ENCODE data around the gene CCN5. TPM values are rescaled to one million over a fixed set of nuclear protein-coding genes. Genes with fewer than 3 reads are reported as not detected.
A peak's percentile ranks its signal among the peaks of the same experiment; 100 is the strongest.

The CCN5 gene
- total and polyA plus RNA-seq, 2 of the 13 experiments (the other 11 are each of a cell fraction or from before 2014, with no cell fraction given), result 0.12 TPM; not detected in 1

- TF ChIP-seq, protein P1, sequence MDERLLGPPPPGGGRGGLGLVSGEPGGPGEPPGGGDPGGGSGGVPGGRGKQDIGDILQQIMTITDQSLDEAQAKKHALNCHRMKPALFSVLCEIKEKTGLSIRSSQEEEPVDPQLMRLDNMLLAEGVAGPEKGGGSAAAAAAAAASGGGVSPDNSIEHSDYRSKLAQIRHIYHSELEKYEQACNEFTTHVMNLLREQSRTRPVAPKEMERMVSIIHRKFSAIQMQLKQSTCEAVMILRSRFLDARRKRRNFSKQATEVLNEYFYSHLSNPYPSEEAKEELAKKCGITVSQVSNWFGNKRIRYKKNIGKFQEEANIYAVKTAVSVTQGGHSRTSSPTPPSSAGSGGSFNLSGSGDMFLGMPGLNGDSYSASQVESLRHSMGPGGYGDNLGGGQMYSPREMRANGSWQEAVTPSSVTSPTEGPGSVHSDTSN (CRISPR knock-in tag; IDR thresholded peaks at IDR 0.05), result no peak
- no peak for TF ChIP-seq MAFK (conservative IDR thresholded peaks at IDR 0.05 in 1 of 2, IDR thresholded peaks at IDR 0.05 in 1 of 2; ENCODE audit: low read length in 2 of 2)
- no peak for TF ChIP-seq NFYB (CRISPR knock-in tag; IDR thresholded peaks at IDR 0.05)
- no peak for TF ChIP-seq SOX6 (IDR thresholded peaks at IDR 0.05)
- TF ChIP-seq SOX6 (CRISPR knock-in tag; IDR thresholded peaks at IDR 0.05), result no peak
- no peak for TF ChIP-seq ZNF121 (CRISPR knock-in tag; IDR thresholded peaks at IDR 0.05)
- no peak for TF ChIP-seq ZNF33B (CRISPR knock-in tag; IDR thresholded peaks at IDR 0.05)
- no peak for TF ChIP-seq ZNF678 (CRISPR knock-in tag; IDR thresholded peaks at IDR 0.05)
- TF ChIP-seq ZNF296 (CRISPR knock-in tag; conservative IDR thresholded peaks at IDR 0.05), result no peak
- TF ChIP-seq TBX2 (CRISPR knock-in tag; IDR thresholded peaks at IDR 0.05; ENCODE audit: borderline replicate concordance), result no peak
- no peak for TF ChIP-seq SMARCC2 (IDR thresholded peaks at IDR 0.05)
- no peak for TF ChIP-seq USF2 (IDR thresholded peaks at IDR 0.05; ENCODE audit: low read depth, low read length)
- TF ChIP-seq USF2 (CRISPR knock-in tag; IDR thresholded peaks at IDR 0.05; ENCODE audit: borderline replicate concordance), result no peak
- TF ChIP-seq FIP1L1 (IDR thresholded peaks at IDR 0.05; ENCODE audit: borderline replicate concordance, insufficient read depth, low read depth, low read length), result no peak
- TF ChIP-seq ZNF574 (CRISPR knock-in tag; IDR thresholded peaks at IDR 0.05), result 0 out of 2 replicates have a peak, but pooled peaks have one; percentile 24
- TF ChIP-seq, protein P2, sequence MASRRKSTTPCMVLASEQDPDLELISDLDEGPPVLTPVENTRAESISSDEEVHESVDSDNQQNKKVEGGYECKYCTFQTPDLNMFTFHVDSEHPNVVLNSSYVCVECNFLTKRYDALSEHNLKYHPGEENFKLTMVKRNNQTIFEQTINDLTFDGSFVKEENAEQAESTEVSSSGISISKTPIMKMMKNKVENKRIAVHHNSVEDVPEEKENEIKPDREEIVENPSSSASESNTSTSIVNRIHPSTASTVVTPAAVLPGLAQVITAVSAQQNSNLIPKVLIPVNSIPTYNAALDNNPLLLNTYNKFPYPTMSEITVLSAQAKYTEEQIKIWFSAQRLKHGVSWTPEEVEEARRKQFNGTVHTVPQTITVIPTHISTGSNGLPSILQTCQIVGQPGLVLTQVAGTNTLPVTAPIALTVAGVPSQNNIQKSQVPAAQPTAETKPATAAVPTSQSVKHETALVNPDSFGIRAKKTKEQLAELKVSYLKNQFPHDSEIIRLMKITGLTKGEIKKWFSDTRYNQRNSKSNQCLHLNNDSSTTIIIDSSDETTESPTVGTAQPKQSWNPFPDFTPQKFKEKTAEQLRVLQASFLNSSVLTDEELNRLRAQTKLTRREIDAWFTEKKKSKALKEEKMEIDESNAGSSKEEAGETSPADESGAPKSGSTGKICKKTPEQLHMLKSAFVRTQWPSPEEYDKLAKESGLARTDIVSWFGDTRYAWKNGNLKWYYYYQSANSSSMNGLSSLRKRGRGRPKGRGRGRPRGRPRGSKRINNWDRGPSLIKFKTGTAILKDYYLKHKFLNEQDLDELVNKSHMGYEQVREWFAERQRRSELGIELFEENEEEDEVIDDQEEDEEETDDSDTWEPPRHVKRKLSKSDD (CRISPR knock-in tag; IDR thresholded peaks at IDR 0.05; ENCODE audit: low read depth), result no peak
- TF ChIP-seq SIX4 (CRISPR knock-in tag; IDR thresholded peaks at IDR 0.05), result peak; percentile 50; the same call in 1 of the 2 replicates
- TF ChIP-seq ZNF788 (CRISPR knock-in tag; IDR thresholded peaks at IDR 0.05; ENCODE audit: borderline replicate concordance), result no peak
- 0 out of 2 replicates have a peak, but pooled peaks have one; percentile 77 for TF ChIP-seq TMF1 (CRISPR knock-in tag; IDR thresholded peaks at IDR 0.05; ENCODE audit: low read depth)
- no peak for TF ChIP-seq ZSCAN25 (CRISPR knock-in tag; IDR thresholded peaks at IDR 0.05)
- TF ChIP-seq, protein P3, sequence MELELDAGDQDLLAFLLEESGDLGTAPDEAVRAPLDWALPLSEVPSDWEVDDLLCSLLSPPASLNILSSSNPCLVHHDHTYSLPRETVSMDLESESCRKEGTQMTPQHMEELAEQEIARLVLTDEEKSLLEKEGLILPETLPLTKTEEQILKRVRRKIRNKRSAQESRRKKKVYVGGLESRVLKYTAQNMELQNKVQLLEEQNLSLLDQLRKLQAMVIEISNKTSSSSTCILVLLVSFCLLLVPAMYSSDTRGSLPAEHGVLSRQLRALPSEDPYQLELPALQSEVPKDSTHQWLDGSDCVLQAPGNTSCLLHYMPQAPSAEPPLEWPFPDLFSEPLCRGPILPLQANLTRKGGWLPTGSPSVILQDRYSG (CRISPR knock-in tag; IDR thresholded peaks at IDR 0.05), result 0 out of 2 replicates have a peak, but pooled peaks have one; percentile 55
- TF ChIP-seq ZNF878 (CRISPR knock-in tag; IDR thresholded peaks at IDR 0.05), result 0 out of 2 replicates have a peak, but pooled peaks have one; percentile 28
These were observed 61.8 kb downstream of the CCN5 start (continued) for GRCh38 chr20:44776980-44777379.
